ENCODE results near the gene KCNQ5. TPM values are rescaled to one million over a fixed set of nuclear protein-coding genes. Genes with fewer than 3 reads are reported as not detected.

KCNQ5 gene
- total RNA-seq, 4 donors from 2014 or later: 0.96 to 3.4 (median 1.5) TPM

- Histone ChIP-seq H3K36me3 (no peaks in the 10 kb centered on the region), H3K4me1 (no peaks in the 10 kb centered on the region), H3K27me3 (no peaks in the 10 kb centered on the region), H3K27ac (no peak overlapping the region), H3K9me3 (no peaks in the 10 kb centered on the region), H3K4me3 (no peak overlapping the region)
- TF ChIP-seq EP300 (IDR thresholded peaks at IDR 0.05) (no peak), POLR2AphosphoS5 (IDR thresholded peaks at IDR 0.05) (no peak), CTCF (IDR thresholded peaks at IDR 0.05) (no peak), POLR2A (IDR thresholded peaks at IDR 0.05) (no peak)
- 100% methylated on average over 1 of the region's 1 CpG for WGBS, 2 donors (ENCODE audit: low coverage in 1 of 2)
- ATAC-seq: no peak
These were observed 194.2 kb downstream of the KCNQ5 start for GRCh38 chr6:72816022-72816421.

GRCh38 chr6:72817208-72817607, 195.3 kb downstream of the KCNQ5 start:
- TF ChIP-seq EP300 (IDR thresholded peaks at IDR 0.05) (no peak), POLR2A (IDR thresholded peaks at IDR 0.05) (no peak), POLR2AphosphoS5 (IDR thresholded peaks at IDR 0.05) (no peak), CTCF (IDR thresholded peaks at IDR 0.05) (no peak)
- 69 to 79% methylated on average over 1 to 2 of the region's 2 CpGs for WGBS, 2 donors (ENCODE audit: low coverage in 1 of 2)
- Histone ChIP-seq H3K27ac (no peak overlapping the region), H3K36me3 (no peaks in the 10 kb centered on the region), H3K27me3 (no peaks in the 10 kb centered on the region), H3K4me3 (no peak overlapping the region), H3K4me1 (no peaks in the 10 kb centered on the region), H3K9me3 (no peaks in the 10 kb centered on the region)
- ATAC-seq: no peak

- TF ChIP-seq POLR2A (IDR thresholded peaks at IDR 0.05): no peak
- no peak for TF ChIP-seq POLR2AphosphoS5 (IDR thresholded peaks at IDR 0.05)
- TF ChIP-seq EP300 (IDR thresholded peaks at IDR 0.05): no peak
- no peak for TF ChIP-seq CTCF (IDR thresholded peaks at IDR 0.05)
- no peaks in the 10 kb centered on the region for H3K9me3 ChIP-seq
- no peak overlapping the region for H3K27ac ChIP-seq
- 79 to 93% methylated on average over 2 of the region's 2 CpGs for WGBS, 2 donors (ENCODE audit: low coverage in 1 of 2)
- no peaks in the 10 kb centered on the region for H3K27me3 ChIP-seq
- H3K4me1 ChIP-seq: no peaks in the 10 kb centered on the region
- H3K36me3 ChIP-seq: no peaks in the 10 kb centered on the region
- H3K4me3 ChIP-seq: no peak overlapping the region
- ATAC-seq: no peak
These were observed 197.7 kb downstream of the KCNQ5 start for GRCh38 chr6:72819609-72820008.

GRCh38 chr6:72820153-72820552, 198.3 kb downstream of the KCNQ5 start:
- 65 to 86% methylated on average over 3 of the region's 3 CpGs for WGBS, 2 donors (ENCODE audit: low coverage in 1 of 2)

More at GRCh38 chr6:72820153-72820552, 198.3 kb downstream of the KCNQ5 start:
- Histone ChIP-seq H3K4me1 (no peaks in the 10 kb centered on the region), H3K27ac (no peak overlapping the region), H3K27me3 (no peaks in the 10 kb centered on the region), H3K9me3 (no peaks in the 10 kb centered on the region), H3K36me3 (no peaks in the 10 kb centered on the region), H3K4me3 (no peak overlapping the region)
- no peak for TF ChIP-seq POLR2A (IDR thresholded peaks at IDR 0.05)
- no peak for TF ChIP-seq EP300 (IDR thresholded peaks at IDR 0.05)
- TF ChIP-seq POLR2AphosphoS5 (IDR thresholded peaks at IDR 0.05): no peak
- TF ChIP-seq CTCF (IDR thresholded peaks at IDR 0.05): no peak
- no peak for ATAC-seq
